HCT116 (cell line): ENCODE measurements around the gene ANKLE2. TPM values are rescaled to one million over a fixed set of nuclear protein-coding genes. Genes with fewer than 3 reads are reported as not detected.

Experiments
- ATAC-seq: fragments of 200-7000 bp; cut with Tn5 transposase; 2 replicates; pipeline ENCODE4 v1.9.1; 2020; ENCODE audit warnings: mild to moderate bottlenecking, moderate library complexity
- BruUV-seq: library from RNA; stranded (reverse); fragments of 400-500 nt; replicated peaks from 2 replicates; lab custom pipeline; 2021; lab: Mats Ljungman, UMichigan
- CTCF ChIA-PET: fragments of 300-600 bp; sonication (Branson Sonifier 250); formaldehyde crosslinking; loops from one replicate; lab custom pipeline; 2021; ENCODE audit warnings: antibody characterized with exemption; lab: Charles Lee
- POLR2A ChIA-PET: fragments of 300-600, 350-600 bp; sonication (Branson Sonifier 250); formaldehyde crosslinking; loops from one replicate; lab custom pipeline; 2021; ENCODE audit warnings: antibody characterized with exemption; lab: Charles Lee
- RAD21 ChIA-PET, 2 experiments: fragments of 300-600 bp; sonication (Branson Sonifier 250); formaldehyde crosslinking; loops; one replicate each; lab custom pipeline; 2023; ENCODE audit warnings: low total read pairs in 2 of 2; ENCODE audit not compliant: uncharacterized antibody in 2 of 2, unreplicated experiment in 2 of 2, low non-redundant PET in 1 of 2; lab: Charles Lee
- DNase-seq: peaks from one replicate; pipeline ENCODE4 v3.0.0-alpha.2; 2010; ENCODE audit warnings: low read depth, low spot score
- H2AFZ ChIP-seq: fragments of 200-600 bp; shearing (Covaris generic), sonication (generic); 2 replicates; pipeline ENCODE4 v1.6.1; 2017; ENCODE audit warnings: low read depth, mixed run types, mixed read lengths, antibody characterized with exemption, low read length; ENCODE audit not compliant: poor library complexity, severe bottlenecking
- H3K27ac ChIP-seq: 2 replicates; pipeline ENCODE4 v1.5.1; 2012; ENCODE audit warnings: low read depth, low read length
- H3K27me3 ChIP-seq: fragments of 200-600 bp; sonication (generic); 2 replicates; pipeline ENCODE4 v1.6.1; 2016; ENCODE audit warnings: mixed run types, low read length, mixed read lengths; ENCODE audit not compliant: insufficient read depth
- H3K36me3 ChIP-seq, 2 experiments: fragments of 200-500 bp in 1 of 2; fragments of 200-600 bp in 1 of 2; sonication (Bioruptor generic) in 1 of 2; sonication (generic) in 1 of 2; 2 replicates each; pipeline versions ENCODE4 v1.5.1 to v1.6.1; 2014 to 2016; ENCODE audit warnings: low read length in 2 of 2, inconsistent platforms in 1 of 2, mixed read lengths in 1 of 2, mixed run types in 1 of 2; ENCODE audit not compliant: insufficient read depth in 2 of 2, control insufficient read depth in 1 of 2
- H3K4me1 ChIP-seq, 2 experiments: fragments of 200-600 bp in 1 of 2; sonication (generic) in 1 of 2; 2 replicates each; pipeline versions ENCODE4 v1.5.1 to v1.6.1; 2012 to 2017; ENCODE audit warnings: low read length in 2 of 2, inconsistent platforms in 1 of 2, mild to moderate bottlenecking in 1 of 2, mixed read lengths in 1 of 2, mixed run types in 1 of 2, moderate library complexity in 1 of 2; ENCODE audit not compliant: insufficient read depth in 2 of 2, control insufficient read depth in 1 of 2
- H3K4me2 ChIP-seq: fragments of 200-600 bp; sonication (generic); 2 replicates; pipeline ENCODE4 v1.6.1; 2017; ENCODE audit warnings: mixed run types, low read length, mixed read lengths
- H3K4me3 ChIP-seq, 2 experiments: fragments of 200-600 bp in 1 of 2; sonication (generic) in 1 of 2; replicated peaks in 1 of 2; 2 replicates each; pipeline ENCODE4 v1.5.1; 2011 to 2016; ENCODE audit warnings: low read length in 2 of 2, control low read depth in 1 of 2, low read depth in 1 of 2, mild to moderate bottlenecking in 1 of 2, mixed read lengths in 1 of 2, mixed run types in 1 of 2
- H3K79me2 ChIP-seq: fragments of 200-600 bp; sonication (generic); 2 replicates; pipeline ENCODE4 v1.6.1; 2017; ENCODE audit warnings: mild to moderate bottlenecking, mixed run types, low read length, moderate library complexity, mixed read lengths; ENCODE audit not compliant: insufficient read depth
- H3K9ac ChIP-seq: fragments of 200-600 bp; sonication (generic); 2 replicates; pipeline ENCODE4 v1.6.1; 2016; ENCODE audit warnings: low read length, mixed read lengths
- H3K9me2 ChIP-seq: fragments of 200-600 bp; sonication (generic), shearing (Covaris generic); 2 replicates; pipeline ENCODE4 v1.6.1; 2017; ENCODE audit warnings: mixed run types, mild to moderate bottlenecking, moderate library complexity; ENCODE audit not compliant: insufficient read depth
- H3K9me3 ChIP-seq, 2 experiments: fragments of 200-500 bp in 1 of 2; fragments of 200-600 bp in 1 of 2; sonication (Bioruptor generic) in 1 of 2; sonication (generic) in 1 of 2; 2 replicates each; pipeline ENCODE4 v1.6.1; 2014 to 2017; ENCODE audit warnings: low read length in 2 of 2, mixed read lengths in 2 of 2, inconsistent platforms in 1 of 2, low read depth in 1 of 2, mild to moderate bottlenecking in 1 of 2, mixed run types in 1 of 2, moderate library complexity in 1 of 2; ENCODE audit not compliant: control insufficient read depth in 1 of 2, insufficient read depth in 1 of 2
- H4K20me1 ChIP-seq: fragments of 200-600 bp; sonication (generic), shearing (Covaris generic); 2 replicates; pipeline ENCODE4 v1.6.1; 2017; ENCODE audit warnings: mixed run types, mild to moderate bottlenecking, moderate library complexity; ENCODE audit not compliant: insufficient read depth
- EZH2 ChIP-seq: fragments of 200-600 bp; sonication (generic); IDR thresholded peaks from 2 replicates; pipeline ENCODE4 v1.6.1; 2017; ENCODE audit warnings: antibody characterized with exemption, mixed run types
- RAD21 ChIP-seq: IDR thresholded peaks from 2 replicates; pipeline ENCODE4 v1.6.1; 2012; ENCODE audit warnings: low read depth, mild to moderate bottlenecking
- TCF7L2 ChIP-seq: IDR thresholded peaks from 2 replicates; pipeline ENCODE4 v1.7.0; 2011; ENCODE audit warnings: borderline replicate concordance, inconsistent platforms; ENCODE audit not compliant: insufficient read depth, insufficient read length; ENCODE audit errors: extremely low read depth
- intact Hi-C: fragments of 100-400 bp; cut with micrococcal nuclease; formaldehyde crosslinking; loops from 2 replicates; pipeline ENCODE4 v1.10.0; 2022
- total RNA-seq: library from RNA; stranded (reverse); gene quantifications from one replicate; pipeline ENCODE4 v1.2.1, GENCODE V29; 2021; ENCODE audit not compliant: unreplicated experiment
- TF ChIP-seq, protein P1 (sequence below): IDR thresholded peaks from 2 replicates; pipeline ENCODE4 v1.6.1; 2012
- TF ChIP-seq, protein P2 (sequence below): IDR thresholded peaks from 2 replicates; pipeline ENCODE4 v1.6.1; 2012; ENCODE audit warnings: low read depth

ANKLE2 gene
- total RNA-seq, 1 experiment from 2014 or later, result 68.8 TPM

DNA sequence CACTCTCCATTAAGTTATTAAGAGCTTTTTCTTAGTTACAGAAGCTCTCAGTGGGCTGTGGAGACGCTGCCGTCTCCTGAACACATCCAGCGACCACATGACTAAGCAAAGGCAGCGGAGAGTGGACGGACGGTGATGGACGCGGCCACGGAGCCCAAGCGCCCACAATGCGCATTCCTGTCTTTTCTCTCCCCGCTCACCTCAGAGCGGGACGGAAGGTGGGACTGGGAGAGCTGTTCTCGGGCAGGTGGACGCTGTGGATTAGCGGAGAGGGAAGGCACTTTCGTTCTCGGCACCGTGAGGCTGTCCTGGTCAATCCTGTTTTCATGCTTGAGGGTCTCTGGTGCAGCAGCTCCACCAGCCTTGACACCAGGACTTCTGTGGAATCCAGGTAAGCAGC lies 2.6 kb upstream of the ANKLE2 start:
- no TSS peak for BruUV-seq
- no peaks in the 10 kb centered on the region for H3K36me3 ChIP-seq
- CTCF ChIA-PET, result no interaction called here
- H3K79me2 ChIP-seq, result peaks cover 26% of the 10 kb centered on the region
- ATAC-seq, result no peak
- no peak overlapping the region for H3K4me3 ChIP-seq
- H3K4me2 ChIP-seq, result no peak overlapping the region
- RAD21 ChIA-PET, result no interaction called here
- no peak overlapping the region for H3K27ac ChIP-seq
- no peak for DNase-seq
- H3K9me3 ChIP-seq, result no peaks in the 10 kb centered on the region
- no peak overlapping the region for H3K9ac ChIP-seq
- POLR2A ChIA-PET, result no interaction called here
- TF ChIP-seq, protein P1, sequence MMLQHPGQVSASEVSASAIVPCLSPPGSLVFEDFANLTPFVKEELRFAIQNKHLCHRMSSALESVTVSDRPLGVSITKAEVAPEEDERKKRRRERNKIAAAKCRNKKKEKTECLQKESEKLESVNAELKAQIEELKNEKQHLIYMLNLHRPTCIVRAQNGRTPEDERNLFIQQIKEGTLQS, result no peak
- no peak for TF ChIP-seq TCF7L2
- no peak for TF ChIP-seq EZH2
- TF ChIP-seq RAD21, result no peak
- TF ChIP-seq, protein P2, sequence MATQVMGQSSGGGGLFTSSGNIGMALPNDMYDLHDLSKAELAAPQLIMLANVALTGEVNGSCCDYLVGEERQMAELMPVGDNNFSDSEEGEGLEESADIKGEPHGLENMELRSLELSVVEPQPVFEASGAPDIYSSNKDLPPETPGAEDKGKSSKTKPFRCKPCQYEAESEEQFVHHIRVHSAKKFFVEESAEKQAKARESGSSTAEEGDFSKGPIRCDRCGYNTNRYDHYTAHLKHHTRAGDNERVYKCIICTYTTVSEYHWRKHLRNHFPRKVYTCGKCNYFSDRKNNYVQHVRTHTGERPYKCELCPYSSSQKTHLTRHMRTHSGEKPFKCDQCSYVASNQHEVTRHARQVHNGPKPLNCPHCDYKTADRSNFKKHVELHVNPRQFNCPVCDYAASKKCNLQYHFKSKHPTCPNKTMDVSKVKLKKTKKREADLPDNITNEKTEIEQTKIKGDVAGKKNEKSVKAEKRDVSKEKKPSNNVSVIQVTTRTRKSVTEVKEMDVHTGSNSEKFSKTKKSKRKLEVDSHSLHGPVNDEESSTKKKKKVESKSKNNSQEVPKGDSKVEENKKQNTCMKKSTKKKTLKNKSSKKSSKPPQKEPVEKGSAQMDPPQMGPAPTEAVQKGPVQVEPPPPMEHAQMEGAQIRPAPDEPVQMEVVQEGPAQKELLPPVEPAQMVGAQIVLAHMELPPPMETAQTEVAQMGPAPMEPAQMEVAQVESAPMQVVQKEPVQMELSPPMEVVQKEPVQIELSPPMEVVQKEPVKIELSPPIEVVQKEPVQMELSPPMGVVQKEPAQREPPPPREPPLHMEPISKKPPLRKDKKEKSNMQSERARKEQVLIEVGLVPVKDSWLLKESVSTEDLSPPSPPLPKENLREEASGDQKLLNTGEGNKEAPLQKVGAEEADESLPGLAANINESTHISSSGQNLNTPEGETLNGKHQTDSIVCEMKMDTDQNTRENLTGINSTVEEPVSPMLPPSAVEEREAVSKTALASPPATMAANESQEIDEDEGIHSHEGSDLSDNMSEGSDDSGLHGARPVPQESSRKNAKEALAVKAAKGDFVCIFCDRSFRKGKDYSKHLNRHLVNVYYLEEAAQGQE, result no peak
- no peaks in the 10 kb centered on the region for H3K27me3 ChIP-seq
- intact Hi-C loops, result loop anchor here (10.0 kb wide), 1 partner anchor 61 kb away; the partner anchor contains the start of gene GOLGA3
- peaks cover 6% of the 10 kb centered on the region; the same call in 1 of the 2 replicates for H4K20me1 ChIP-seq
- peaks cover 11 to 24% of the 10 kb centered on the region in 2 experiments for H3K4me1 ChIP-seq
- H3K9me2 ChIP-seq, result no peaks in the 10 kb centered on the region
- no peak overlapping the region for H2AFZ ChIP-seq
